Jurkat, Clone E6-1 (cell line): ENCODE measurements around the gene TUBB.
A peak's percentile ranks its signal among the peaks of the same experiment; 100 is the strongest.
"Not testable (repeated sequence)": the region's sequence is repeated elsewhere in the genome, so short reads cannot be mapped to it uniquely, and the experiment has no call there.

Experiments
- DNase-seq: peaks from one replicate; pipeline ENCODE4 v3.0.0-alpha.2; 2011; ENCODE audit warnings: low read depth, low spot score
- H3K4me3 ChIP-seq: 2 replicates; pipeline ENCODE4 v1.5.1; 2011; ENCODE audit warnings: mild to moderate bottlenecking, low read length, control low read depth, moderate library complexity

TUBB gene

GRCh38 chr6:30752157-30752927, 32.2 kb downstream of the TUBB start:
- DNase-seq = no peak

GRCh38 chr6:30754631-30755030, 34.5 kb downstream of the TUBB start:
- DNase-seq = no peak

More at GRCh38 chr6:30752157-30752927, 32.2 kb downstream of the TUBB start:
- no peak overlapping the region for H3K4me3 ChIP-seq

GRCh38 chr6:30756405-30757003, 36.4 kb downstream of the TUBB start:
- H3K4me3 ChIP-seq, DNase-seq: not testable (repeated sequence)

More at GRCh38 chr6:30754631-30755030, 34.5 kb downstream of the TUBB start:
- no peak overlapping the region for H3K4me3 ChIP-seq

DNA sequence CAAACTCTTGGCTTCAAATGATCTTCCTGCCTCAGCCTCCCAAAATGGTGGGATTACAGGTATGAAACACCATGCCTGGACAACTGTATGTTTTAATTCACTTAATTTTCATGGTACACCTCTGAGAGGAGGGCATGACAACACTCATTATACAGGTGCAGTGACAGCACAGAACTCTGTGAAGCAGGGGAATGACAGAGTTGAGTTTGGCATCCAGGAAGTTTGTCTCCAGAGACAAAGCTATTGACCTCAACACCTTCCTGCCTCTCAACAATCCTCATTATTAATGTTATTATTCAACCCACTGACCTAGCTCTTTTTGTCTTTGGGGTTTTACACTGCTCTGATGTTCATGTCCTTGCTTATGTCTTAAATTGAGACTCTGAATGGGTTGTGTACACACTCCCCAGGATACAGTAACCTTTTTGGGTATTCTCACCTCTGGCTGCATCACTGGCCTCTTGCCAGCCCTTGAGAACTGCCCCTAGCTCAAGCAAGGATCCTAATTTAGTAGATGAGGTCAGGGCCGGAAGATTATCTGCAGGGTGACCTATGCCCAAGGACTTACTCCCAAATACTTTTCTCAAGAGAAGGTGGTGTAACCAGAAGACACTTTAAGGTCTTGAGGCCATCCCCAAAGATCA, 37.2 kb downstream of the TUBB start:
- DNase-seq = no peak
- no peak overlapping the region for H3K4me3 ChIP-seq

GRCh38 chr6:30759575-30760239, 39.6 kb downstream of the TUBB start:
- no peak overlapping the region for H3K4me3 ChIP-seq
- DNase-seq = no peak

DNA sequence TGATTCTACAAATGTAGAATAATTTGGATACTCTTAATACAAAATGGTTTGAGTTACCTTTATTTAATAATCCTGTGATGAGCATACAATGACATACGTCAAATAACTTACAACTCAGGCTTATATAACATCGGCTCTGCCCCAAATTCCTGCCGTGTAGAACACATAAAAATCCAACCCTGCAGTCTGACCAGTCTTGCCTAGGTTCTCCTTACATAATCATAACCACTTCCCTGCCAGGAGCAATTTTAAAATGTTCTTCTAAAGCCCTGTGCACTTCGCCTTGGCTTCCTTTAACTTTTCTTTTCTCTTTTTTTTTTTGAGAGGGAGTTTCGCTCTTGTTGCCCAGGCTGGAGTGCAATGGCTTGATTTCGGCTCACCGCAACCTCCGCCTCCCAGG, 40.4 kb downstream of the TUBB start:
- no peak overlapping the region for H3K4me3 ChIP-seq
- no peak for DNase-seq

DNA sequence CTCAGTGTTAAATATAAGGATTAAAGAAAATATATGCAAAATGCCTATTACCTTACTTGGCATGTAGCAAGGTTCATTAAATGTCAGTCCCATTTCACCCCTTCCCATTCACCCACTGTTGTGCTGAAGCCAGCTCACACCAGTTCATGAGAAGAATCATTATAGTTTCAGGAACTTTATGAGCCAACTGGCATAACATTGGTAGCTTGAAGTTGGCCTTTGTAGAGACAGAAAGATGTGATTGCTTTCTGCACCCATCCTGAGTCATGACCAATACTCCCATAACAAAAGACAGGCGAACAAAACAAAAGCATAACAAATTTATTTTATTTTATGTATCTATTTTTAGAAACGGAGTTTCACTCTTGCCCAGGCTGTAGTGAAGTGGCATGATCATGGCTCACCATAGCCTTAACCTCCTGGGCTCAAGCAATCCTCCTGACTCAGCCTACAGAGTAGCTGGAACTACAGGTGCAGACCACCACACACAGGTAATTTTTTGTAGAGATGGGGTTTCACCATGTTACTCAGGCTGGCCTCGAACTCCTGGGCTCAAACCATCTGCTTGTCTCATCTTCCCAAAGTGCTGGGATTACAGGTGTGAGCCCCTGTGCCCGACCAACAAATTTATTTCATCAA, 41.8 kb downstream of the TUBB start:
- no peak overlapping the region for H3K4me3 ChIP-seq
- DNase-seq = no peak

- H3K4me3 ChIP-seq = no peak overlapping the region
- no peak for DNase-seq
These were observed 43.0 kb downstream of the TUBB start for GRCh38 chr6:30763155-30763617.

DNA sequence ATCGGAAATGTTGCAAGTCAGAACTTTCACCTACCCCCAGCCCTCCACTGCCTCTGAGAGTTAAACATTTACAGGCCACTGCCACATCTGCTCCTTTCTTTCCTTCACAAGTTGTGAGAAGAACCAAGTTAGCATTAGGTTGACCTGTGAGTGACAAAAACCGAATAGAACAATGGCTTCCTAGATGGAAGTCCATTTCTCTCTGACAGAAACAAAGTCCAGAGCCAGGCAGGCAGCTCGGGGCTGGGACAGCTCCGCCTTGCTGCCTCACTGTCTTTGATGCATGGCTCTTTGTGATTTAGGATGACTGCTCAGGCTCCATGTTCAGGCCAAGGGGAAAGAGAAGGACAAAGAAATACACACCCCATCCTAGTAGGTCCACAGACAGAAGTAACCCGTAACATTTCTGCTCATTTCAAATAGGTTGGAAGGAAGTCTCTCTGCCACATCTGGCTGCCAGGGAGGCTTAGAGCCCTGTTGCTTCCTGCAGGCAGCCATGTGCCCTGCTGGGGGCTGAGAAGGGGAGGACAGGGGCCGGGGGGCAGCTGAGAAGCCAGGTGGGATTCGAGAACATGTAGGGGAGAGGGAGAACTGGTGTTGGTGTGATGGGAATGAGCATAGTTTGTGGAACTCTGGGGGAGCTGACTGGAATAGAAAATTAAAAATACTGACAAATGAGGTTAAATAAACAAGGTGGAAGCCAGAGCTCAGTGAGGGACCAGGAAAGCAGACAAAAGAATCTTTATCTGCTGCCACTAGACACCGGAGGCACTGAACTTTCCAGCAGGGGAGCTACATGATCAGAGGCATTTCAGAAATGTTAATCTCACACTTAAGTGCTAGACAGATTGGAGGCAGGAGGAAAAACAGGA, 43.7 kb downstream of the TUBB start:
- DNase-seq = no peak
- no peak overlapping the region for H3K4me3 ChIP-seq

DNA sequence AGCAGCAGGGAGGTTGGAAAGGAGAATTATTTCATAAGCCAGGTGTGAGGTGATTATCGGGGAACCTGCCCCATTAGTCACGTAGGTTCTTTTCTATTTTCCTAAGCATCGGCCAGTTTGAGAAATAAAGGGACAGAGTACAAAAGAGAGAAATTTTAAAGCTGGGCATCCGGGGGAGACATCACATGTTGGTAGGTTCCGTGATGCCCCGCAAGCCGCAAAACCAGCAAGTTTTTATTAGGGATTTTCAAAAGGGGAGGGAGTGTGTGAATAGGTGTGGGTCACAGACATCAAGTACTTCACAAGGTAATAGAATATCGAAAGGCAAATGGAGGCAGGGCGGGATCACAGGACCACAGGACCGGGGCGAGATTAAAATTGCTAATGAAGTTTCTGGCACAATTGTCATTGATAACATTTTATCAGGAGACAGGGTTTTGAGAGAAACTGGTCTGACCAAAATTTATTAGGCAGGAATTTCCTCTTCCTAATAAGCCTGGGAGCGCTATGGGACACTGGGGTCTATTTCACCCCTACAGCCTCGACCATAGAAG, 44.4 kb downstream of the TUBB start:
- not testable (repeated sequence) for DNase-seq, H3K4me3 ChIP-seq

GRCh38 chr6:30765495-30765894, 45.3 kb downstream of the TUBB start:
- H3K4me3 ChIP-seq, DNase-seq: not testable (repeated sequence)

- DNase-seq = no peak
- no peak overlapping the region for H3K4me3 ChIP-seq
These were observed 46.5 kb downstream of the TUBB start for GRCh38 chr6:30766461-30767157.

DNA sequence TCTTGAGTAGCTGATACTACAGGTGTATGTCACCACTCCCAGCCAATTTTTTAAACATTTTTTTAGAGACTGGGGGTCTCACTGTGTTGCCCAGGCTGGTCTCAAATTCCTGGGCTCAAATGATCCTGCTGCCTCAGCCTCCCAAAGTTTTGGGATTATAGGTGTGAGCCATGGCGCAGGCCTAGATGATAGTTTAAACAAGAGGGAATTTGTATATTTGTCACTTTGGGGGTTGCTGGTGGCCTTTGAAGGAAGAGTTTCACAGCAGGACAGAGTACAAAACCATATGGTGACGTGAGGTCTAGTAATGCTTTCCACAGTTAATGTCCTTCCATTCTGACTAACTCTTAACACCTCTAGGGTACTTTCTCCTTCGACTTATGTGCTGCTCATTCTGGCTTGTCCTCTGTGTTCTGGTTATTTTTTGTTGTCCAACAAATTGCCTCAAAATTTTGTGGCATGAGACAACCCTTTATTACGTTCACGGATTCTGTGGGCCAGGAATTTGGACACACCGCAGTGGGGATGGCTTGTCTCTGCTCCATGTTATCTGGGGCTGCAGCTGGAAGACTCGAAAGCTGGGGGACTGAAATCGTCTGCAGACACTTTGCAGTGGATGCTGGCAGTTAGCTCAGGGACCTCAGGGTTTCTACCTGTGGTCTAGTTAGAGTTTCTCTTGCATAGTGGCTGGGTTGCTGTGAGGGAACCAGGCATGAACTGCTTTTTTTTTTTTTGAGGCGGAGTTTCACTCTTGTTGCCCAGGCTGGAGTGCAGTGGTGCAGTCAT, 47.2 kb downstream of the TUBB start:
- no peak overlapping the region for H3K4me3 ChIP-seq
- DNase-seq = peak; percentile 51

DNA sequence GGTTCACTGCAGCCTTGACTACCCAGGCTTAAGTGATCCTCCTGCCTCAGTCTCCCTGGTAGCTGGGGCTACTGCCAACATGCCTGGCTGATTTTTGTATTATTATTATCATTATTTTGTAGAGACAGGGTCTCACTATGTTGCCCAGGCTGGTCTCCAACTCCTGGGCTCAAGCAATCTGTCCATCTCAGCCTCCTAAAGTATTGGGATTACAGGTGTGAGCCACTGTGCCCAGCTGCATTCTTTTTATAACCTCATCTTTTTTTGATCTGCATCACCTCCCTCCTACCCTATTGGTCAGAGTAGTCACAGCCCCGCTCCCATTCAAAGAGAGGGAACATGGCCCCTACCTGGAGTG, 47.8 kb downstream of the TUBB start:
- DNase-seq = no peak
- no peak overlapping the region for H3K4me3 ChIP-seq

- no peak for DNase-seq
- peak overlapping the region; percentile 23 for H3K4me3 ChIP-seq
These were observed 48.5 kb downstream of the TUBB start for GRCh38 chr6:30768634-30769087.

DNA sequence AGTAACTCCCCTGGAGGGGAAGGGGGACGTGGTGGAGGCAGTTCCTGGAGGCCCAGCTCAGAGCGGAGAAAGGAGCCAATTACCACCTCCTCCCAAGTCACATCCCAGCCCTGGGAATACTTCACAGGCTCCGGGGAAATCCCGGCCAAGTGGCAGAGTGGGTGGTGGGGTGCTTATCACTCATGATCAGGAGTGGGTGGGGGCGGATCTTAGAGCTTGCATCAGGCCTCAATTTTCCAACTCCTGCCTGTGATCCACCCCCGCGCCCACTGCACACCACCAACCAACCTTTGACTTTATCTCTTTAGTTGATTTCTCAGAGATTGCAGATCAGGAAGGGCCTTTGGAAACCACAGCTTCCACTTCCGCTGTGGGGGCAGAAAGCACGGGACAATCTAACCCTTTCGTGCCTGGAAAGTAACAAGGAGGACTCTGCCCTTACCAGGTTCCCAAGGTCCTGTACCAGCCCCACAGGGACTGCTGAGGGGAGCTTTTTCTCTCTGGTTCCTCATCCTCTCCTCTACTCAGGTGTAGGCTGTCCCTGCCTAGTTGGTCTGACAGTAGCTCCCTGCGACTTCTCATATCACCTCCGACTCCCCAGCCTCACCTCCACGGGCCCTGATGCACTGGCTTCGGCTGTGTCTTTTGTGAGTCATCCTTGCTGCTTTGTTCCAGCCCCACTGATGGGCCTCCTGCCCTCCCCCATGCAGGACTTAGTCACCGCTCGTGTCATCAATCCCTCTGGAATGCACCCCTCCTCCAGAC, 49.1 kb downstream of the TUBB start:
- peak overlapping the region; percentile 23 for H3K4me3 ChIP-seq
- peak; percentile 83 for DNase-seq
